Islet precursor cell (in vitro differentiated cells): ENCODE data around the gene RNF19B.

Experiments used
- DNase-seq: peaks from one replicate; pipeline ENCODE4 v3.0.0-alpha.2; 2018

The RNF19B gene

GRCh38 chr1:32967888-32968568 is 3.4 kb upstream of the RNF19B start:
- no peak for DNase-seq

- no peak for DNase-seq
These were observed 2.3 kb upstream of the RNF19B start for GRCh38 chr1:32966900-32967299.

GRCh38 chr1:32965251-32965747 is 690 bp upstream of the RNF19B start:
- DNase-seq = no peak

GRCh38 chr1:32963746-32964460 is 706 bp downstream of the RNF19B start:
- peak; percentile 91 for DNase-seq

- no peak for DNase-seq
These were observed 2.2 kb downstream of the RNF19B start for GRCh38 chr1:32962248-32962896.

DNA sequence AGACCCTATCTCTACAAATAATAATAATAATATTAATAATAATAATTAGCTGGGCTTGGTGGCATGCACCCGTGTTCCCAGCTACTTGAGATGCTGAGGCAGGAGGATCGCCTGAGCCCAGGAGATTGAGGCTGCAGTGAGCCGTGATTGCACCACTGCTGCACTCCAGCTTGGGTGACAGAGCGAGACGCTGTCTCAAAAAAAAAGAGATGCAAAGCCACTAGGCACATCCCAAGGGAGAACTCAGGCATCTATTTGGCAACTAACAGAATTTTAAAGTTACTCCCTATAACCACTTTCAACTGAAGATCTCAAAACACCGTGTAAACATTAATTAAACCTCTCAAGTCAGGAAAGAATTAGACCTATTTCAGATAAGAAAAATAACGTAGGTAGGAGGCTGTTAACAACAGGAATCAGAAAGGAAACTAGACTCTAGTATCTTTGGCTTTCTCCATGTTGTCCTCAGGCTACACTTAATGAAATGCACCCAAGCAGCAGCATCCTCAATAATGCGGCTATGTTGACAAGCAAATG is 3.7 kb downstream of the RNF19B start:
- no peak for DNase-seq

DNA sequence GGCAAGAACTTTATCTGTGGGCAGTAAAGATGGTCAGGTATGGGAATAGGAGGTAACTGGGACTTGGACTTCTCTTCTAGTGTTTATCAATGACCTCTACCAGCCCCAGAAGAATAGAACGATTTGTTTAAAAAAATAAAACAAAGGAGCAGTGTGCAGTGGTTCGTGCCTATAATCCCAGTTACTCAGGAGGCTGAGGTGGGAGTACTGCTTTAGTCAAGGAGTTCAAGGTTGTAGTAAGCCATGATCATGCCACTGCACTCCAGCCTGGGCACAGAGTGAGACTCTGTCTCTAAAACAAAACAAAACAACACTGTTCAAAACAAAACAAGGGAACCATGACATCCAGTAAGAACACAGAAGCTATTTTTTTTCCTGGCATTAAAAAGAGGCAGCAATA is 4.3 kb downstream of the RNF19B start:
- DNase-seq = no peak

DNA sequence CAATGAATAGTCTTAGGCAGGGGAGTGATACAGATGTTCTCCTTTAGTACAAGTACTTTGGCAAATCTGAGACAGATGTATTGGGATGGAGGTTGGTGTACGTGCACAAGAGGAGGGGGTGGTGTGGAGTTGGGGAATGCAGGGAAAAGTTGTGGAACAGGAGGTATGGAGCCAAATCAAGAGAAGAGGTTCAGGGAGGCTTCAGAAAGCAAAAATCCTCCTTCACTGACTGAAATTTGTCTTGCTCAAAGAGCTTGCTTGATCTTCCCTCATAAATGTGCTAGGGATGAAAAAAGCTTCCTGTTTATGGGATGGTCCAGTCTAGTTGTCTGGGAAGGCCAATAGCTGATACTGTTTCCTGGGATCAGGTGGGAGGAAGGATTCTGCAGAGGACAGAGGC is 5.8 kb downstream of the RNF19B start:
- no peak for DNase-seq

- DNase-seq = no peak
These were observed 7.6 kb downstream of the RNF19B start for GRCh38 chr1:32957017-32957416.

DNA sequence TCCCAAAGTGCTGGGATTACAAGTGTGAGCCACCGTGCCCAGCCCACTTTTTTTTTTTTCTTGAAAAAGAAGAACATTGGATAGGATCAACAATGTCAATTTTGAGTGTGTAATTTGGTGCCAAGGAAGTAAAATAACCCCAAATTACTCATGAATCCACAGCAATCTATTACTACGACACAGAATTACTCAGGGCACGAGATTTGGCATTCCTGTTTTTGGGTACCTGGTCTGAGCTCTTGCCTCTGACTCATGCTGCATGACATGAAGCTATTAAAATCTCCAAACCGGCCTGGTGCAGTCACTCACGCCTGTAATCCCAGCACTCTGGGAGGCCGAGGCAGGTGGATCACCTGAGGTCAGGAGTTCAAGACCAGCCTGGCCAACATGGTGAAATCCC is 10.4 kb downstream of the RNF19B start:
- no peak for DNase-seq

GRCh38 chr1:32953495-32953894 is 11.1 kb downstream of the RNF19B start:
- DNase-seq = no peak

DNA sequence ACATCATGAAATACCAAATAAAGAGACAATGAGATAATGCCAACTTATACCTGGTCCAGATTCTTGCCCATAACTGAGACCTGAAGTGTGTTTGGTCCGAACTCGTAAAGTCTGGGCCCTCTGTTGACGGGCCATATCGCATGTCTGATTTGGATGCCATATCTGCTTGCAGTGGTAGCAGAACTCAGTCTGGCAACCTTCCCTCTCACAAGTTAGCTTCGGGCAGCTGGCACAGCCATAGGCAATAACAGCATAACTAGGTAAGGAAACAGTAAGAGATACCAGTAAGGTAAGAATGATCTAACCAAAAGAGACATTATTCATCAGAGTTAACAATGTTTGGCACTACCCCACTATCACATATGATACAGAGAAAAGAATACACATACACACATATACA is 15.1 kb downstream of the RNF19B start:
- DNase-seq = no peak

- DNase-seq = no peak
These were observed 15.7 kb downstream of the RNF19B start for GRCh38 chr1:32948905-32949304.

DNA sequence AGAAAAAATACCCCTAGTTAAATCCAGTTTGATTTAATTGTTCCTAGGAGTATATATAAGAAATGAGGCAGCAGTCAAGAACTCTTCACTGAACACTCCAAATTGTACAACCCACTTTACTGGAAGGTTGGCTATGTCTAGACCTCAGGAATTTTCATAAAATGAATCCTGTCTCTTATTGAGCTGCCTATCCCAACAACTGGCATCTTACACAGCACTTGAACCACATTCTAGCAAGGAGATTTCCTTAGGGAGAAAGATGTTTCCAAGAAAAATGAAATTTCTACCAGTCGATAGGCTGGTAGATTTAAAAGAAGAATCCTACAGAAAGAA is 16.3 kb downstream of the RNF19B start:
- DNase-seq = no peak

GRCh38 chr1:32947669-32948389 is 16.8 kb downstream of the RNF19B start:
- DNase-seq = no peak

DNA sequence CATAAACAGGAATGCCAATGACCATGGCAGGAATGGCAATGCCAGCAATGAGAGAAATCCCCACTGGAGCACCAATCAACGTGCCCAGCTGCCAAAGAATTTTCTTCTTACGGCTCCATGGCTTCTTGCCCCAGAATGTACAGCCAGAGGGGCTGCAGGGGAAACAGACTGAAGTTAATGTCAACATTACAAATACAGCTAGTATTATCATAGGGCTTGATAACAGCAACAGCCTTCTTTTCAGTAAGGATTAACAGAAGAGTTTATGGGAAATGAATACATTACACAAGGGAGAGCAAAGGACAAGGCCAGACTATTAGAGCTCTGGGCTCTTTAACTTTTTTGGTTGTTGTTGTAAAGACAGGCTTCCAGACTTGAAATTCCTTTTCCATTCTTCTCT is 18.2 kb downstream of the RNF19B start:
- DNase-seq = no peak

DNA sequence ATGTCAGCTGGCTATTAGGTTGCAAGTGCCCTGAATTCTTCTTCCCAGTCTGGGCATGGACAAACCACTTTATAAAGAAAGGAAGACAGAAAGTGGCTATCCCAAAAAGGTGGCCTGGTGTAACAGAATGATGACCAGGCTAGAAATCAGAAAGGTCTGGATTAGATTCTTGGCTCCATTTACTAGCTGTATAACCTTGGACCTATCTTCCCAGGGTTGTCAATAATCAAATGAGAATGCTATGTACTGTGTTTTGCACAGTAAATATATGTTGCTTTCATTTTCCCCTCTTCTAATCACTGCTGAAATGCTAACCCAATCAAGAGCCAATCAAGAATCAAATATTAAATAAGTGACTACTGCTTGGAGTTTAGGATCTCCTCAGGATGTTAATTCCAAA is 20.4 kb downstream of the RNF19B start:
- DNase-seq = no peak

- peak; percentile 53 for DNase-seq
These were observed 24.8 kb downstream of the RNF19B start for GRCh38 chr1:32939655-32940371.

GRCh38 chr1:32937061-32937460 is 27.5 kb downstream of the RNF19B start:
- DNase-seq = no peak

DNA sequence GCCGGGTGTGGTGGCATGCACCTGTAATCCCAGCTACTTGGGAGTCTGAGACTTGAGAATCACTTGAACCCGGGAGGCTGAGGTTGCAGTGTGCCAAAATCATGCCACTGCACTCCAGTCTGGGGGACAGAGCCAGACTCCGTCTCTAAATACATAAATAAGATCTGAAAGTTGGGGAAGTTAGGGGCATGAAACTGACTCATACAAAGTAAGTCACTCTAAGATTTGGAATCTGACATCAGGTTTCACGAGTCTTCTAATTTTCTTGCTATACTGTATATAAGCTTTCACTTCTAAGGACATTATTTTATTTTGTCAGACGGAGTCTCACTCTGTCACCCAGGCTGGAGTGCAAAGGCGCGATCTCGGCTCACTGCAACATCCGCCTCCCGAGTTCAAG is 30.1 kb downstream of the RNF19B start:
- DNase-seq = no peak

DNA sequence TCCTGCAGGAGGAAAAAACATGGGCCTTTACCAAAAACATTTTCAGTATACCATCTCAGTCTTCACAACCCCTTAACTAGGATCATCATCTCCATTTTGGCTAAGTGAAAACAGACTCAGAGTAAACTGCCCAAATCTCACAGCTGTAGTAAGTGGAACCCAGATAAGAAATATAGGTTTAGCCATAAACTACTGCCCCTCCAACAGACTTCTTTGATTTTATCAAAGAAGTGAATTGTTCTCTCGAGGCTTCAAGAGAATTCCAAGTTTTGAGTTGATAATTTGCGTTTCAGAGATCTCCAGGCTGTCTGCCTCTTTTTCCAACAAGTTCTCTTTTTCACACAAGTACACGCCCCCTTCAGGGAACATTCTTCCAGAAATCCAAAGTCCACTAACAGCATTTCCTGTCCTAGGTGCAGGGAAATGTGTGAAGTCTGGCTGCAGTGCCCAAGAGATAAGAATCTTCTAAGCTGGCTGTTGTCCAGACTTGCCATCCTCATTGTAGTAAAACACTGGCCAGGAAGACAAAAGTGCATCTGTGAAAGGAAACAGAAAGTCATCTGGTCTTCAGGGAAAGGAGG is 30.8 kb downstream of the RNF19B start:
- DNase-seq = peak; percentile 94

DNA sequence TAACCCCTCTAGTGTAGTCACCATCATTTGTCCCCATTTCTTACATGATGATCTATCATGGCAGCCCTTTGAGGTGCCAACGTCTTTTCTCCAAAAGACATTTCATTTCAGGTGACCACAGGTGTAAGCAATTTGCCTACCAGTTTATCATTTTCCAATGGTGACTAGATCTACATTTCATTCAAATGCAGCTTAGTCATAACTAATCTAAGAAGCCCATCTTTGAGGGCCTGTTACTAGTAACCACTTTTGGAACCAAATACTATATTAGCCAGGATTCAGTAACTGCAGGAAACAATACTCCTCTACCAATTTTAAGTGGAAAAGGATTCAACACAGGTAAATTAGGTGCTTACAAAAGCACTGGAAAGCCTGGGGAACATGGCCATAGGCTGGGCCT is 32.8 kb downstream of the RNF19B start:
- no peak for DNase-seq
